SK-N-SH (cell line): ENCODE measurements around the gene NRL.

Source experiments
- CHD2 ChIP-seq: fragments of 150-350 bp; IDR thresholded peaks from 2 replicates; pipeline ENCODE4 v1.6.1; 2018; ENCODE audit warnings: low read length; ENCODE audit not compliant: partially characterized antibody
- EP300 ChIP-seq, 2 experiments: IDR thresholded peaks; 2 replicates each; pipeline versions ENCODE4 v1.4.0 to v1.6.1; 2012; ENCODE audit warnings: borderline replicate concordance in 1 of 2, low read depth in 1 of 2, low read length in 1 of 2
- EZH2phosphoT487 ChIP-seq: fragments of 200-600 bp; sonication (generic); IDR thresholded peaks from 2 replicates; pipeline ENCODE4 v1.6.1; 2017; ENCODE audit warnings: low read depth, mixed run types, mild to moderate bottlenecking, antibody characterized with exemption, moderate library complexity, borderline replicate concordance
- FOXM1 ChIP-seq: IDR thresholded peaks from 2 replicates; pipeline ENCODE4 v1.4.0; 2012; ENCODE audit warnings: low read depth, mild to moderate bottlenecking
- GABPA ChIP-seq: IDR thresholded peaks from 2 replicates; pipeline ENCODE4 v1.4.0; 2012; ENCODE audit warnings: low read depth, mild to moderate bottlenecking
- NFIC ChIP-seq: IDR thresholded peaks from 2 replicates; pipeline ENCODE4 v1.4.0; 2012; ENCODE audit warnings: borderline replicate concordance
- NRF1 ChIP-seq: IDR thresholded peaks from 2 replicates; pipeline ENCODE4 v1.6.1; 2012; ENCODE audit warnings: low read depth, mild to moderate bottlenecking, low read length
- POLR2AphosphoS5 ChIP-seq: IDR thresholded peaks from 2 replicates; pipeline ENCODE4 v1.6.1; 2012; ENCODE audit warnings: low read depth, low read length
- SIN3A ChIP-seq: IDR thresholded peaks from 2 replicates; pipeline ENCODE4 v1.6.1; 2012; ENCODE audit warnings: low read depth, mild to moderate bottlenecking, low read length, moderate library complexity, borderline replicate concordance
- SMC3 ChIP-seq: IDR thresholded peaks from 2 replicates; pipeline ENCODE4 v1.6.1; 2012; ENCODE audit warnings: low read depth, low read length, improper control_type of control experiment
- TAF1 ChIP-seq: IDR thresholded peaks from 2 replicates; pipeline ENCODE4 v1.6.1; 2012; ENCODE audit warnings: low read depth, mild to moderate bottlenecking, low read length, moderate library complexity, borderline replicate concordance
- TF ChIP-seq, protein P1 (sequence below): fragments of 200-600 bp; sonication (generic); IDR thresholded peaks from 2 replicates; pipeline ENCODE4 v1.6.1; 2017; ENCODE audit warnings: antibody characterized with exemption, mild to moderate bottlenecking, moderate library complexity
- TF ChIP-seq, protein P2 (sequence below): IDR thresholded peaks from 2 replicates; pipeline ENCODE4 v1.6.1; 2012; ENCODE audit warnings: mild to moderate bottlenecking, low read depth, low read length, moderate library complexity

DNA sequence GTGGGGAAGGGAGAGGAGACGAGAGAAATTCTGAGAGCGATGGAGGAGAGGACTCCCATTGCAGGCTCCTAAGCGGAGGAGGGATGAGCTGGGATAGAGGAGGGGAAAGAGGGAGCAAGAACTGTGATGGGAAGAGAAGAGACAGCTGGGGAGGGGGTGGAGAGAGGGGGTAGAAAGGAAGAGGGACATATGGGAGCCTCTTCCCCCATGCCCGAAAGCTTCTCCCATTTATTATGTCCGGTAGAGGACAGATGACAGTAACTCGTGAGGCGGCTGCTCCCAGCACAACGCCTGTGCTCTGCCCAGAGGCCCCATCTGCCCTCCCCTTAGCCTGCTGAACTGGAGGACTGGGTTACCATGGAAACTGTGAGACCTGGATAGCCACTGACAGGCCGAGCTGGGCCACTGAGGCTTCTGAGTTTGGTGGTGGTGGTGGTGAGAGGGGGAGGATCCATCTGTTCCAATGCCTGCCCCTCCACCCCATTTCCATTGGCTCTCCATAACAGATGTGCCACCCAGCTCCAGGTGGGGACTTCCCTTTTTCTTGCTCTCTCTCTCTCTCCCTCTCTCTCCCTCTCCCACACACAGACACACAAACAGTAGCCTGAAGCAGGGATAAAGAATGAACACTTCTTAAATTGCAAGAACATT is 35.1 kb downstream of the NRL start:
- no peak for TF ChIP-seq FOXM1
- TF ChIP-seq TAF1 = no peak
- no peak for TF ChIP-seq SIN3A
- TF ChIP-seq, protein P1, sequence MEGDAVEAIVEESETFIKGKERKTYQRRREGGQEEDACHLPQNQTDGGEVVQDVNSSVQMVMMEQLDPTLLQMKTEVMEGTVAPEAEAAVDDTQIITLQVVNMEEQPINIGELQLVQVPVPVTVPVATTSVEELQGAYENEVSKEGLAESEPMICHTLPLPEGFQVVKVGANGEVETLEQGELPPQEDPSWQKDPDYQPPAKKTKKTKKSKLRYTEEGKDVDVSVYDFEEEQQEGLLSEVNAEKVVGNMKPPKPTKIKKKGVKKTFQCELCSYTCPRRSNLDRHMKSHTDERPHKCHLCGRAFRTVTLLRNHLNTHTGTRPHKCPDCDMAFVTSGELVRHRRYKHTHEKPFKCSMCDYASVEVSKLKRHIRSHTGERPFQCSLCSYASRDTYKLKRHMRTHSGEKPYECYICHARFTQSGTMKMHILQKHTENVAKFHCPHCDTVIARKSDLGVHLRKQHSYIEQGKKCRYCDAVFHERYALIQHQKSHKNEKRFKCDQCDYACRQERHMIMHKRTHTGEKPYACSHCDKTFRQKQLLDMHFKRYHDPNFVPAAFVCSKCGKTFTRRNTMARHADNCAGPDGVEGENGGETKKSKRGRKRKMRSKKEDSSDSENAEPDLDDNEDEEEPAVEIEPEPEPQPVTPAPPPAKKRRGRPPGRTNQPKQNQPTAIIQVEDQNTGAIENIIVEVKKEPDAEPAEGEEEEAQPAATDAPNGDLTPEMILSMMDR = no peak
- TF ChIP-seq POLR2AphosphoS5 = no peak
- no peak for TF ChIP-seq EP300 (IDR thresholded peaks at IDR 0.05; ENCODE audit: borderline replicate concordance in 1 of 2, low read depth in 1 of 2, low read length in 1 of 2)
- TF ChIP-seq, protein P2, sequence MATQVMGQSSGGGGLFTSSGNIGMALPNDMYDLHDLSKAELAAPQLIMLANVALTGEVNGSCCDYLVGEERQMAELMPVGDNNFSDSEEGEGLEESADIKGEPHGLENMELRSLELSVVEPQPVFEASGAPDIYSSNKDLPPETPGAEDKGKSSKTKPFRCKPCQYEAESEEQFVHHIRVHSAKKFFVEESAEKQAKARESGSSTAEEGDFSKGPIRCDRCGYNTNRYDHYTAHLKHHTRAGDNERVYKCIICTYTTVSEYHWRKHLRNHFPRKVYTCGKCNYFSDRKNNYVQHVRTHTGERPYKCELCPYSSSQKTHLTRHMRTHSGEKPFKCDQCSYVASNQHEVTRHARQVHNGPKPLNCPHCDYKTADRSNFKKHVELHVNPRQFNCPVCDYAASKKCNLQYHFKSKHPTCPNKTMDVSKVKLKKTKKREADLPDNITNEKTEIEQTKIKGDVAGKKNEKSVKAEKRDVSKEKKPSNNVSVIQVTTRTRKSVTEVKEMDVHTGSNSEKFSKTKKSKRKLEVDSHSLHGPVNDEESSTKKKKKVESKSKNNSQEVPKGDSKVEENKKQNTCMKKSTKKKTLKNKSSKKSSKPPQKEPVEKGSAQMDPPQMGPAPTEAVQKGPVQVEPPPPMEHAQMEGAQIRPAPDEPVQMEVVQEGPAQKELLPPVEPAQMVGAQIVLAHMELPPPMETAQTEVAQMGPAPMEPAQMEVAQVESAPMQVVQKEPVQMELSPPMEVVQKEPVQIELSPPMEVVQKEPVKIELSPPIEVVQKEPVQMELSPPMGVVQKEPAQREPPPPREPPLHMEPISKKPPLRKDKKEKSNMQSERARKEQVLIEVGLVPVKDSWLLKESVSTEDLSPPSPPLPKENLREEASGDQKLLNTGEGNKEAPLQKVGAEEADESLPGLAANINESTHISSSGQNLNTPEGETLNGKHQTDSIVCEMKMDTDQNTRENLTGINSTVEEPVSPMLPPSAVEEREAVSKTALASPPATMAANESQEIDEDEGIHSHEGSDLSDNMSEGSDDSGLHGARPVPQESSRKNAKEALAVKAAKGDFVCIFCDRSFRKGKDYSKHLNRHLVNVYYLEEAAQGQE = no peak
- TF ChIP-seq CHD2 = peak; percentile 20
- TF ChIP-seq EZH2phosphoT487 = no peak
- TF ChIP-seq GABPA = no peak
- TF ChIP-seq NRF1 = no peak
- TF ChIP-seq NFIC = no peak
- TF ChIP-seq SMC3 = no peak
